GM13976 (cell line): Measurements from ENCODE around the gene NAGPA.

Experiments
- DNase-seq: peaks from one replicate; pipeline ENCODE4 v3.0.0; 2012; ENCODE audit warnings: low spot score
- in situ Hi-C: fragments of 300-500 bp; cut with MboI; formaldehyde crosslinking; loops from one replicate; pipeline ENCODE4 v1.12.0; 2022; ENCODE audit warnings: low sequenced_read_pairs, mixed read lengths, inconsistent platforms; ENCODE audit not compliant: unreplicated experiment
- TF ChIP-seq, protein P1 (sequence below): IDR thresholded peaks from 2 replicates; pipeline ENCODE4 v1.5.1; 2012; ENCODE audit warnings: borderline replicate concordance, mild to moderate bottlenecking; ENCODE audit not compliant: insufficient read depth; ENCODE audit errors: extremely low read depth, missing control alignments, control extremely low read depth

The NAGPA gene

DNA sequence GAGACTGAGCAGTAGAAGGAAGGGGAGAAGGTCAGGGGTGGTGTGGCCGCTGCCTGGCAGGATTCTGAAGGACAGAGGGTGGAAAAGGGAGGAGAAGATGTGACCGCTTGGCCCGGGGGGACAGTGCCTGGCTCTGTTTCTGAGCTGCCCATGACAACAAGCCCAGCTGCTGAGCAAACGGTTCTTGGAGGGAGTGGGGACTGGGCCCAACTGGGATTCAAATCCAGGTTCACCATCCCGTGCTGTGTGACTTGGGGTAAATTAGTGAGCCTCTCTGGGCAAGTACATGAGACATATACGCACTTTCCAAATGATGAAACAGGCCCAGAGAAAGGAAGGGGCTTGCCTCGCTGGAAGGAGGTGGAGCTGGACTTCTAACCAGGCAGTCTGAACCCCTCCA, 52.3 kb downstream of the NAGPA start:
- TF ChIP-seq, protein P1, sequence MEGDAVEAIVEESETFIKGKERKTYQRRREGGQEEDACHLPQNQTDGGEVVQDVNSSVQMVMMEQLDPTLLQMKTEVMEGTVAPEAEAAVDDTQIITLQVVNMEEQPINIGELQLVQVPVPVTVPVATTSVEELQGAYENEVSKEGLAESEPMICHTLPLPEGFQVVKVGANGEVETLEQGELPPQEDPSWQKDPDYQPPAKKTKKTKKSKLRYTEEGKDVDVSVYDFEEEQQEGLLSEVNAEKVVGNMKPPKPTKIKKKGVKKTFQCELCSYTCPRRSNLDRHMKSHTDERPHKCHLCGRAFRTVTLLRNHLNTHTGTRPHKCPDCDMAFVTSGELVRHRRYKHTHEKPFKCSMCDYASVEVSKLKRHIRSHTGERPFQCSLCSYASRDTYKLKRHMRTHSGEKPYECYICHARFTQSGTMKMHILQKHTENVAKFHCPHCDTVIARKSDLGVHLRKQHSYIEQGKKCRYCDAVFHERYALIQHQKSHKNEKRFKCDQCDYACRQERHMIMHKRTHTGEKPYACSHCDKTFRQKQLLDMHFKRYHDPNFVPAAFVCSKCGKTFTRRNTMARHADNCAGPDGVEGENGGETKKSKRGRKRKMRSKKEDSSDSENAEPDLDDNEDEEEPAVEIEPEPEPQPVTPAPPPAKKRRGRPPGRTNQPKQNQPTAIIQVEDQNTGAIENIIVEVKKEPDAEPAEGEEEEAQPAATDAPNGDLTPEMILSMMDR = no peak
- in situ Hi-C loops = no loop called here

DNA sequence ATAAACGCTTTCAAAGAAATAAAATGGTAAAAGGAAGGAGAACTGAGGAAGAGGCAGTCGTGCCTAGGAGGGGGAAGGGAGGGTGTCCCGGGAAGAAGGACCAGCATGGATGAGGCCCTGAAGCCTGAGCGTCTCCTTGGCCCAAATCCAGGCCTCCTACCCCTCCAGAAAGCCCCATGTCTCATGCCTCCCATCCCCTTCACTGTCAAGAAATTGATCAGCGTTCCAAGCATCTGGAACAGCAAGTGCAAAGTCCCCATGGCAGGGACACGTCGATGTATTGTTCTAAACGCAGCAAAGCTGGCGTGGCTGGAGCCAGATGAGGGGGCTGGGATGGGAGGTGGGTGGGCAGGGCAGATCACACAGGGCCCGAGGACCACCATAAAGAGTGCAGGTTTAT, 53.0 kb downstream of the NAGPA start:
- DNase-seq = no peak
- in situ Hi-C loops = no loop called here
- TF ChIP-seq, protein P1 = no peak

More for the DNA sequence above, 52.3 kb downstream of the NAGPA start:
- no peak for DNase-seq

DNA sequence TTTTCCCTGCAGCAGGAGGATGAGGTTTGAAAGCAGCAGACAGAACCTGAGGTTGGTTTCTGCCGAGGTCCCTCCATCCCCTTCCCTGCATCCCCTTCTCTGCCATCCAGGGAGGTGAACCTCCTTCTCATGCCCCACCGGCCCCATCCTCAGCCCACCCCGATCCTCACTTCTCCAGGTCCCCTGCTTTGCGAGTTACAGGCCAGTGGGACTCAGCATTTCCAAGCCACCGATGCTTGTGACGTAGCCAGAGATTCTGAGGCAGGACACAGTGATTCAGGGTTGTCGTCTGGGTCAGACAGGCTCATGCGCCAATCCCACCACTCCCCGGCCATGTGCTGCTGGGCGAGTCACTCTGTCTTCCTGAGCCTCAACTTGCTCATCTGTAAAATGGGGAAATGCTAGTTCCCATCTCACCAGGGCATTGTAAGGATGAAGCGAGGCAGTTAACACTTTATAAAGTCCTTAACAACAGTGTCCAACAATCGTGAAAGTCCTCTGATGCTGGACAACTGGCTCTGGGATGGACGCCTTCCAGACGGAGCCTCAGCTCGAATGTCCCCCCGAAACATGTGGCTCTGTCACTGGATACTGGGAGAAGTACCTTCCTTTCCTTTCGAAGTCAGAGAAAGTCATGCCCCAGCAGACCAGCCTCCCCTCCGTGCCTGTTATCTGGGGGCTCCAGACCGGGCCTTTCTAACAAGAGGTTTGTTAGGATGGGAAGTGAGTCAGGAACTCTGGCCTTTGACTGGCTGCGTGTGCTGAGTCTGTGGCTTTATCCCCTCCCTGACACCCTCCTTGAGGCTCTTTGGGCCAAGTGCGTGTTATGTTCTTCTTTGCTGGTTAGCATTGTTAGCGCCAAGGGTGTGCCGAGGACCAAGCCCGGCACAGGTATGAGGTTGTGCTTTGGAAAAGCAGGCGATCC, 53.7 kb downstream of the NAGPA start:
- DNase-seq = no peak
- in situ Hi-C loops = no loop called here
- TF ChIP-seq, protein P1 = no peak

DNA sequence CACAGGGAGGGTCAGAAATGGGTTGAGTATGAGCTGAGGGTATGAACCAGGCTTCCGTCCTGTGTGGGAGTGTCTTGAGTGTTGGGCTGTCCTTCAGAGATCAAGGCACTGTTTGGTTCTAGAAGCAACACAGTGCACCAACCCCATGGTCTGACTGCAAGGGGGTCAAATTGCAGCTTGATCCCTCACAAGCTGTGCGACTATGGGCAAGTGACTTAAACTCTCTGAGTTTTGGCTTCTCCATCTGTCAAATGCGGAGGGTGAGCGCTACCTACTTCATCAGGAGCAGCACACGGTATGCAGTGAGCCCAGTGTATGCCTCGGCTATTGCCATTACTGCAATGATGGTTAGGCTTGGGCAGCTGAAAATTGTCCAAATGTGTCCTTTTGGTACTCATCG, 54.6 kb downstream of the NAGPA start:
- no peak for DNase-seq
- TF ChIP-seq, protein P1 = no peak
- in situ Hi-C loops = no loop called here

DNA sequence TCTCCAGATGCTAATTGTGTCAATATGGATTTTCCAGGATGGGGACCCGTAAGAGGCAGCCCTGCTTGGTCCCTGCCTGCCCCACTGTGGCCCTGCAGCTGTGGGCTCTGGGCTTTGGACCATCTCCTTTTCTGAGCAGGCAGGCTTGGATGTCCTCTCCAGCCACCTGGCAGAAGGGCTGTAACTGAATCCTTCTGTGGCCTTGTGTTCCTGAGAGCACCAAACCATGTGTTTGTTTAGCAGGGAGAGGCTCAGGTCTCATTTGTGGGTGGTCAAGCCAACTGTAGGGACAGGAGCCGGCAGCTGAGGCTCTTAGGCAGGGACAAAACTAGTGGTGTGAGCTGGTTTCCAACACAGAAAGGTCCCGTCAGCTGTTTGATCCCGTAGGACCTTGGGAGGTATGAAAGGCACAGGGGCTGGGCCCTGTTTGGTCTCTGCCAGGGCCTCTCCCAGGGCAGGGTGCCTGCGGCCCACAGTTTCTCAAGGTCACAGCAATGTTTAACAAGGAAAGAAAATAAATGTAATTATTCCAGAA, 57.1 kb downstream of the NAGPA start:
- in situ Hi-C loops = no loop called here
- TF ChIP-seq, protein P1 = no peak

DNA sequence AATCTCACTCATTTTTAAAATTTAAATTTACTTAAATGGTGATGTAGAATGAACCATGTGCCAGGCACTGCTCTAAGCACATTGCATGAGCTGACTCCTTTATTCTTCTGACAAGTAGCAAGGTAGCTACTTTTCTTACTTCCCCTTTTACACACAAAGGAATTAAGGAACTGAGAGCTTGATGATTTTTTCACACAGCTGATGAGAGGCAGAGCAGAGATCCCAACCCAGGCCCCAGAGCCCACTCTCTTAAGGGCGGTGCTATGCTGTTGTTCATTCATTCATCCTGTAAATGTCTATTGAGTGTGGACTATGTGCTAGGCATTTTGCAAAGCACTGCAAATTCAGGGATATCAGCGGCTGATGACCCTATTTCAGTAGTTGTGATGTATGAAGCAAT, 57.7 kb downstream of the NAGPA start:
- TF ChIP-seq, protein P1 = no peak
- DNase-seq = peak; percentile 88

More for the DNA sequence above, 57.1 kb downstream of the NAGPA start:
- DNase-seq = peak; percentile 13

More for the DNA sequence above, 57.7 kb downstream of the NAGPA start:
- in situ Hi-C loops = no loop called here
